ENCODE data around the gene MCU.

DNA sequence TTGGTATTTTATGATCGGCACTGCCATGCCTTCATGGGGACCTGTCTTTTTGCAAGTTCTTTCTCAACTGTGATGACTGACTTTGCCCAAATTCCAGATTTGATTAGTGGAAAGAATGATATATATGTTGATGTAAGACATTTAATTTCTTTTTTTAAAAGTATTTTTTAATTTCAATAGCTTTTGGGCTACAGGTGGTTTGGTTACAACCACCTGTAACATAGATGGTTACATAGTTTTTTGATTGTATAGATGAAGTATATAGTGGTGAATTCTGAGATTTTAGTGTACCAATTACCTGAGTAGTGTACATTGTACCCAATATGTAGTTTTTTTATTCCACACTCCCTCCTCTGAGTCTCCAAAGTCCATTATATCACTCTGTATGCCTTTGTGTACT is 69.6 kb downstream of the MCU start:
- TF ChIP-seq, protein P1, sequence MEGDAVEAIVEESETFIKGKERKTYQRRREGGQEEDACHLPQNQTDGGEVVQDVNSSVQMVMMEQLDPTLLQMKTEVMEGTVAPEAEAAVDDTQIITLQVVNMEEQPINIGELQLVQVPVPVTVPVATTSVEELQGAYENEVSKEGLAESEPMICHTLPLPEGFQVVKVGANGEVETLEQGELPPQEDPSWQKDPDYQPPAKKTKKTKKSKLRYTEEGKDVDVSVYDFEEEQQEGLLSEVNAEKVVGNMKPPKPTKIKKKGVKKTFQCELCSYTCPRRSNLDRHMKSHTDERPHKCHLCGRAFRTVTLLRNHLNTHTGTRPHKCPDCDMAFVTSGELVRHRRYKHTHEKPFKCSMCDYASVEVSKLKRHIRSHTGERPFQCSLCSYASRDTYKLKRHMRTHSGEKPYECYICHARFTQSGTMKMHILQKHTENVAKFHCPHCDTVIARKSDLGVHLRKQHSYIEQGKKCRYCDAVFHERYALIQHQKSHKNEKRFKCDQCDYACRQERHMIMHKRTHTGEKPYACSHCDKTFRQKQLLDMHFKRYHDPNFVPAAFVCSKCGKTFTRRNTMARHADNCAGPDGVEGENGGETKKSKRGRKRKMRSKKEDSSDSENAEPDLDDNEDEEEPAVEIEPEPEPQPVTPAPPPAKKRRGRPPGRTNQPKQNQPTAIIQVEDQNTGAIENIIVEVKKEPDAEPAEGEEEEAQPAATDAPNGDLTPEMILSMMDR (optimal IDR thresholded peaks at IDR 0.05 in 1 of 3, IDR thresholded peaks at IDR 0.05 in 1 of 3, conservative IDR thresholded peaks at IDR 0.05 in 1 of 3; ENCODE audit: extremely low read depth in 1 of 3, insufficient read depth in 2 of 3, low read length in 3 of 3) = no peak
- TF ChIP-seq EZH2 (IDR thresholded peaks at IDR 0.05; ENCODE audit: low read length) = no peak

Measured in keratinocyte (primary cell).